OCI-M1 (cell line): Measurements from ENCODE around the gene WDR41.

ENCODE experiments used
- DNase-seq: peaks from one replicate; lab custom pipeline; 2025; lab: John Stamatoyannopoulos, UW

Gene WDR41

GRCh38 chr5:77448831-77449230, 43.3 kb downstream of the WDR41 start:
- DNase-seq = peak; percentile 52

- no peak for DNase-seq
Measured at GRCh38 chr5:77444356-77444755, 47.8 kb downstream of the WDR41 start.

- no peak for DNase-seq
Measured at GRCh38 chr5:77443670-77444069, 48.4 kb downstream of the WDR41 start.

- DNase-seq = no peak
Measured at GRCh38 chr5:77438071-77438470, 54.0 kb downstream of the WDR41 start.

- peak; percentile 6 for DNase-seq
Measured at GRCh38 chr5:77437194-77437593, 54.9 kb downstream of the WDR41 start.

GRCh38 chr5:77431719-77432118, 60.4 kb downstream of the WDR41 start:
- no peak for DNase-seq

- no peak for DNase-seq
Measured at GRCh38 chr5:77431286-77431685, 60.8 kb downstream of the WDR41 start.

- no peak for DNase-seq
Measured at GRCh38 chr5:77430726-77431125, 61.4 kb downstream of the WDR41 start.

GRCh38 chr5:77428526-77428925, 63.6 kb downstream of the WDR41 start:
- no peak for DNase-seq

GRCh38 chr5:77427998-77428397, 64.1 kb downstream of the WDR41 start:
- DNase-seq = no peak

GRCh38 chr5:77426670-77427069, 65.4 kb downstream of the WDR41 start:
- no peak for DNase-seq

- no peak for DNase-seq
Measured at GRCh38 chr5:77425998-77426659, 66.0 kb downstream of the WDR41 start.

- DNase-seq = no peak
Measured at GRCh38 chr5:77425420-77425819, 66.7 kb downstream of the WDR41 start.

GRCh38 chr5:77424921-77425320, 67.2 kb downstream of the WDR41 start:
- DNase-seq = no peak

GRCh38 chr5:77423022-77423750, 68.9 kb downstream of the WDR41 start:
- no peak for DNase-seq

GRCh38 chr5:77420940-77421339, 71.2 kb downstream of the WDR41 start:
- no peak for DNase-seq

- no peak for DNase-seq
Measured at GRCh38 chr5:77419644-77420582, 72.2 kb downstream of the WDR41 start.

- no peak for DNase-seq
Measured at GRCh38 chr5:77418601-77419581, 73.2 kb downstream of the WDR41 start.

- DNase-seq = no peak
Measured at GRCh38 chr5:77418162-77418561, 74.0 kb downstream of the WDR41 start.

GRCh38 chr5:77413049-77413448, 79.1 kb downstream of the WDR41 start:
- no peak for DNase-seq

GRCh38 chr5:77409870-77410621, 82.1 kb downstream of the WDR41 start:
- DNase-seq = no peak
